HepG2 (cell line): ENCODE results near the gene ISCA1. TPM values are rescaled to one million over a fixed set of nuclear protein-coding genes. Genes with fewer than 3 reads are reported as not detected.

Experiments
- CBX2 ChIP-seq, 2 experiments: fragments of 200-600 bp in 1 of 2; sonication (generic); formaldehyde crosslinking in 1 of 2; IDR thresholded peaks; 2 replicates each; pipeline versions ENCODE4 v1.7.0 to v1.8.1; 2018 to 2022; ENCODE audit warnings: low read depth in 2 of 2, low read length in 1 of 2, mild to moderate bottlenecking in 1 of 2, missing genetic modification reagents in 1 of 2
- CENPBD1 ChIP-seq: sonication (generic); formaldehyde crosslinking; IDR thresholded peaks from 2 replicates; pipeline ENCODE4 v1.8.0; 2022; ENCODE audit warnings: missing genetic modification reagents, low read depth, mild to moderate bottlenecking, borderline replicate concordance
- ERF ChIP-seq: IDR thresholded peaks from 2 replicates; pipeline ENCODE4 v1.6.1; 2018; ENCODE audit warnings: missing biosample characterization, missing genetic modification reagents
- ISX ChIP-seq: sonication (generic); formaldehyde crosslinking; conservative IDR thresholded peaks from 2 replicates; pipeline ENCODE4 v1.5.0; 2020; ENCODE audit warnings: missing genetic modification reagents
- MTF1 ChIP-seq: sonication (generic); formaldehyde crosslinking; IDR thresholded peaks from 2 replicates; pipeline ENCODE4 v1.5.0; 2020; ENCODE audit warnings: missing genetic modification reagents
- RFX3 ChIP-seq: IDR thresholded peaks from 2 replicates; pipeline ENCODE4 v1.6.1; 2016; ENCODE audit warnings: missing biosample characterization, missing genetic modification reagents
- SOX6 ChIP-seq, 2 experiments: fragments of 450-650 bp in 1 of 2; sonication (generic) in 1 of 2; formaldehyde crosslinking in 1 of 2; IDR thresholded peaks; 2 replicates each; pipeline versions ENCODE4 v1.4.0 to v1.6.1; 2017 to 2020; ENCODE audit warnings: antibody characterized with exemption in 1 of 2, mild to moderate bottlenecking in 1 of 2, missing genetic modification reagents in 1 of 2
- SRSF9 ChIP-seq: fragments of 200-400 bp; formaldehyde crosslinking; IDR thresholded peaks from 2 replicates; pipeline ENCODE4 v1.6.1; 2018; ENCODE audit warnings: borderline replicate concordance, mild to moderate bottlenecking, low read depth, low read length; ENCODE audit not compliant: insufficient read depth, poor library complexity, severe bottlenecking
- ZBTB40 ChIP-seq, 2 experiments: fragments of 450-650 bp in 1 of 2; sonication (generic) in 1 of 2; formaldehyde crosslinking in 1 of 2; IDR thresholded peaks; 2 replicates each; pipeline versions ENCODE4 v1.6.1 to v1.8.0; 2016 to 2022; ENCODE audit warnings: antibody characterized with exemption in 1 of 2, mild to moderate bottlenecking in 1 of 2, missing genetic modification reagents in 1 of 2
- ZNF24 ChIP-seq: fragments of 450-650 bp; IDR thresholded peaks from 2 replicates; pipeline ENCODE4 v1.6.1; 2017; ENCODE audit warnings: antibody characterized with exemption, mild to moderate bottlenecking
- ZNF280D ChIP-seq: sonication (generic); formaldehyde crosslinking; IDR thresholded peaks from 2 replicates; pipeline ENCODE4 v1.5.1; 2020; ENCODE audit warnings: mild to moderate bottlenecking, missing genetic modification reagents
- ZNF331 ChIP-seq: sonication (generic); formaldehyde crosslinking; IDR thresholded peaks from 2 replicates; pipeline ENCODE4 v1.4.0; 2020; ENCODE audit warnings: missing genetic modification reagents
- ZNF430 ChIP-seq: sonication (generic); formaldehyde crosslinking; IDR thresholded peaks from 2 replicates; pipeline ENCODE4 v1.9.0; 2021; ENCODE audit warnings: mild to moderate bottlenecking, missing genetic modification reagents
- ZNF569 ChIP-seq: sonication (generic); formaldehyde crosslinking; IDR thresholded peaks from 2 replicates; pipeline ENCODE4 v1.5.0; 2020; ENCODE audit warnings: mild to moderate bottlenecking, missing genetic modification reagents, moderate library complexity, borderline replicate concordance
- ZNF572 ChIP-seq: sonication (generic); formaldehyde crosslinking; IDR thresholded peaks from 2 replicates; pipeline ENCODE4 v1.5.1; 2020; ENCODE audit warnings: mild to moderate bottlenecking, missing genetic modification reagents
- polyA plus RNA-seq, 8 experiments: library from polyadenylated mRNA; depleted of rRNA in 3 of 8; stranded (reverse) in 7 of 8; unstranded in 1 of 8; fragments of >200 nt; fragmentation: Illumina TruSeq in 4 of 8; extraction: Trizol in 4 of 8; gene quantifications; 2 replicates each; pipeline versions ENCODE4 v1.2.1 to v1.2.3, GENCODE V29; 2011 to 2016; ENCODE audit warnings: low read depth in 4 of 8, missing spikeins in 1 of 8, mixed read lengths in 1 of 8; ENCODE audit not compliant: insufficient read depth in 1 of 8
- total RNA-seq, 5 experiments: library from RNA; depleted of rRNA; stranded (reverse); fragments of >200 nt; fragmentation: Illumina TruSeq; extraction: Trizol; gene quantifications; 2 replicates each; pipeline ENCODE4 v1.2.3, GENCODE V29; 2016; ENCODE audit warnings: low read depth in 1 of 5

Gene ISCA1
- total and polyA plus RNA-seq, 2 of the 13 experiments (the other 11 are each of a cell fraction or from before 2014, with no cell fraction given), result 29.2 to 40.9 TPM

- no peak for TF ChIP-seq SRSF9
- no peak for TF ChIP-seq ZNF572
- peak; percentile 22; the same call in 1 of the 2 replicates for TF ChIP-seq MTF1 (CRISPR knock-in tag)
- TF ChIP-seq CENPBD1 (CRISPR knock-in tag), result no peak
- TF ChIP-seq ZNF430 (CRISPR knock-in tag), result peak; percentile 79
- TF ChIP-seq ISX, result no peak
- no peak for TF ChIP-seq ZBTB40 (IDR thresholded peaks at IDR 0.05)
- no peak; the same call in 1 of the 2 replicates for TF ChIP-seq ZBTB40 (CRISPR knock-in tag; IDR thresholded peaks at IDR 0.05)
- peak; percentile 47 for TF ChIP-seq ERF (CRISPR knock-in tag)
- TF ChIP-seq ZNF331, result peak; percentile 4; the same call in 1 of the 2 replicates
- no peak for TF ChIP-seq ZNF569
- TF ChIP-seq ZNF24, result no peak
- no peak for TF ChIP-seq ZNF280D (CRISPR knock-in tag)
- no peak for TF ChIP-seq RFX3 (CRISPR knock-in tag)
- TF ChIP-seq SOX6 (IDR thresholded peaks at IDR 0.05), result no peak
- TF ChIP-seq SOX6 (CRISPR knock-in tag; IDR thresholded peaks at IDR 0.05), result peak; percentile 66
- no peak for TF ChIP-seq CBX2 (IDR thresholded peaks at IDR 0.05; ENCODE audit: low read depth, low read length)
- TF ChIP-seq CBX2 (CRISPR knock-in tag; IDR thresholded peaks at IDR 0.05; ENCODE audit: low read depth), result no peak
These were observed at the start of gene ISCA1 (continued) for GRCh38 chr9:86282077-86282978.
